Measurements from ENCODE around the gene PTGDS.

The PTGDS gene

DNA sequence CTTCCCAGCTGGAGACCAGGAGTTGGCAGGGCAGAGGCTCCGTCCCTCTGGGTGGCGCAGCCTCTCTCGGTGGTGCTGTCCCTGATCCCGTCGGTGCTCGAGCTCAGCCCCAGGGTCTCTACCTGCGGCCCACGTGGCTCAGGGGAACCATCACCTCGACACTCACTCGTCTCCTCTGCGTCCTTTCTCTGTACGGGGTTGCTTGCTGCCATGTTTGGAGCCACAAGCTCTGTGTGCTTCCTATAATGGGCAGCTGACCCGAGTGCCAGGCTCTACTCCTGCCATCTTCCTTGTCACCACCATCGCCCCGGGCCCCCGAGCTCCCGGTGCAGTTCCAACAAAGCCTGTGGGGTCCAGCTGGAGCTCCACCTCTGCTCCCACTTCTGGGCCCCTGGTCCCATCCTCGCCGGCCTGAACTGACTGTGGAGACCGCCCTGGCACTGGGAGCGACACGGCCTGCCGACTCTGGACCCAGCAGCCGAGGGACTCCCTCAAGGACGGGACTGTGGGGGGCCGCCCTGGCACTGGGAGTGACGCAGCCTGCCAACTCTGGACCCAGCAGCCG is 37.8 kb upstream of the PTGDS start:
- Histone ChIP-seq H3K18ac (ENCODE audit: low read length) (no peak overlapping the region), H3K4me1 (ENCODE audit: control insufficient read depth in 1 of 2, insufficient read depth in 2 of 2, low read length in 2 of 2) (peaks cover 8 to 10% of the 10 kb centered on the region in 2 experiments), H2BK12ac (ENCODE audit: low read length) (no peak overlapping the region), H4K8ac (ENCODE audit: low read depth, low read length) (no peak overlapping the region), H3K4me3 (ENCODE audit: low read depth, low read length) (no peak overlapping the region), H3K14ac (ENCODE audit: low read length) (no peak overlapping the region), H3K9ac (ENCODE audit: low read length) (no peak overlapping the region), H2AFZ (ENCODE audit: insufficient read depth, low read length, poor library complexity) (no peak overlapping the region), H3K79me1 (ENCODE audit: low read length) (peaks cover 11% of the 10 kb centered on the region), H3K36me3 (ENCODE audit: control insufficient read depth in 1 of 2, insufficient read depth in 2 of 2, low read length in 2 of 2) (peaks cover 49 to 51% of the 10 kb centered on the region in 2 experiments), H3K27ac (ENCODE audit: low read depth, low read length) (no peak overlapping the region), H4K91ac (ENCODE audit: low read depth, low read length) (no peak overlapping the region), H2AK5ac (ENCODE audit: low read length) (no peak overlapping the region), H3K23ac (ENCODE audit: low read length) (no peak overlapping the region), H4K12ac (ENCODE audit: low read depth, low read length) (no peak overlapping the region), H3K4me2 (ENCODE audit: low read length) (no peak overlapping the region), H3K27me3 (ENCODE audit: insufficient read depth, low read length) (no peaks in the 10 kb centered on the region), H2BK120ac (ENCODE audit: insufficient read depth, low read length, poor library complexity) (no peak overlapping the region), H3K79me2 (ENCODE audit: control insufficient read depth, insufficient read depth, low read length, poor library complexity) (peaks cover 13% of the 10 kb centered on the region), H3K4ac (ENCODE audit: low read depth, low read length) (no peak overlapping the region), H3K9me3 (ENCODE audit: insufficient read depth, low read depth, low read length) (peaks cover 4% of the 10 kb centered on the region), H2BK5ac (ENCODE audit: low read depth, low read length, poor library complexity) (no peak overlapping the region)
- DNase-seq: no peak
- WGBS (ENCODE audit: extremely low coverage, insufficient coverage, insufficient read length): no CpG with 5 or more reads among the region's 28 CpGs

DNA sequence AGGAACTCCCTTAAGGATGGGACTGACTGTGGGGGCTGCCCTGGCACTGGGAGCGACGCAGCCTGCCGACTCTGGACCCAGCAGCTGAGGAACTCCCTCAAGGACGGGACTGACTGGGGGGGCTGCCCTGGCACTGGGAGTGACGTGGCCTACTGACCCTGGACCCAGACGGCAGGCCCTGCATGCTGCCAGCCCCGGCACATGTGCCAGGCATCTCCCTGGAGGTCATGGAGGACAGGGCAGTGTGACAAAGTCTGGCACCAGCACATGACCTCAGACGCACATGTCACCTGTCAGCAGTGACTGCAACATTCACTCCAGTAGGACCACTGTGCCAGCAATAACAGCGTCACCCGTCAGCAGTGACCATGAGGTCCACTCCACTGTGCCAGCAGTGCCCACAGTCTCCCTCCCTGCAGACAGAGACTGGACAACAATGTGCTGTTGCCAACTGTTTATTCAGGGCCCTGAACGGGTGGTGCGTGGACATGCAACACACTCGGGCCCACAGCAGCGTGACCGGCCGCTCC is 37.2 kb upstream of the PTGDS start:
- Histone ChIP-seq H3K4ac (ENCODE audit: low read depth, low read length) (no peak overlapping the region), H3K79me2 (ENCODE audit: control insufficient read depth, insufficient read depth, low read length, poor library complexity) (peaks cover 13% of the 10 kb centered on the region), H2AFZ (ENCODE audit: insufficient read depth, low read length, poor library complexity) (no peak overlapping the region), H3K79me1 (ENCODE audit: low read length) (peaks cover 11% of the 10 kb centered on the region), H3K9me3 (ENCODE audit: insufficient read depth, low read depth, low read length) (peaks cover 4% of the 10 kb centered on the region), H3K18ac (ENCODE audit: low read length) (no peak overlapping the region), H3K9ac (ENCODE audit: low read length) (no peak overlapping the region), H4K8ac (ENCODE audit: low read depth, low read length) (no peak overlapping the region), H3K4me1 (ENCODE audit: control insufficient read depth in 1 of 2, insufficient read depth in 2 of 2, low read length in 2 of 2) (peaks cover 8 to 13% of the 10 kb centered on the region in 2 experiments), H2AK5ac (ENCODE audit: low read length) (no peak overlapping the region), H3K36me3 (ENCODE audit: control insufficient read depth in 1 of 2, insufficient read depth in 2 of 2, low read length in 2 of 2) (peaks cover 49 to 51% of the 10 kb centered on the region in 2 experiments), H3K23ac (ENCODE audit: low read length) (no peak overlapping the region), H3K27ac (ENCODE audit: low read depth, low read length) (no peak overlapping the region), H3K4me2 (ENCODE audit: low read length) (no peak overlapping the region), H2BK5ac (ENCODE audit: low read depth, low read length, poor library complexity) (no peak overlapping the region), H2BK12ac (ENCODE audit: low read length) (no peak overlapping the region), H4K12ac (ENCODE audit: low read depth, low read length) (no peak overlapping the region), H3K14ac (ENCODE audit: low read length) (no peak overlapping the region), H3K27me3 (ENCODE audit: insufficient read depth, low read length) (no peaks in the 10 kb centered on the region), H3K4me3 (ENCODE audit: low read depth, low read length) (no peak overlapping the region), H2BK120ac (ENCODE audit: insufficient read depth, low read length, poor library complexity) (no peak overlapping the region), H4K91ac (ENCODE audit: low read depth, low read length) (no peak overlapping the region)
- no CpG with 5 or more reads among the region's 16 CpGs for WGBS (ENCODE audit: extremely low coverage, insufficient coverage, insufficient read length)
- DNase-seq: no peak

DNA sequence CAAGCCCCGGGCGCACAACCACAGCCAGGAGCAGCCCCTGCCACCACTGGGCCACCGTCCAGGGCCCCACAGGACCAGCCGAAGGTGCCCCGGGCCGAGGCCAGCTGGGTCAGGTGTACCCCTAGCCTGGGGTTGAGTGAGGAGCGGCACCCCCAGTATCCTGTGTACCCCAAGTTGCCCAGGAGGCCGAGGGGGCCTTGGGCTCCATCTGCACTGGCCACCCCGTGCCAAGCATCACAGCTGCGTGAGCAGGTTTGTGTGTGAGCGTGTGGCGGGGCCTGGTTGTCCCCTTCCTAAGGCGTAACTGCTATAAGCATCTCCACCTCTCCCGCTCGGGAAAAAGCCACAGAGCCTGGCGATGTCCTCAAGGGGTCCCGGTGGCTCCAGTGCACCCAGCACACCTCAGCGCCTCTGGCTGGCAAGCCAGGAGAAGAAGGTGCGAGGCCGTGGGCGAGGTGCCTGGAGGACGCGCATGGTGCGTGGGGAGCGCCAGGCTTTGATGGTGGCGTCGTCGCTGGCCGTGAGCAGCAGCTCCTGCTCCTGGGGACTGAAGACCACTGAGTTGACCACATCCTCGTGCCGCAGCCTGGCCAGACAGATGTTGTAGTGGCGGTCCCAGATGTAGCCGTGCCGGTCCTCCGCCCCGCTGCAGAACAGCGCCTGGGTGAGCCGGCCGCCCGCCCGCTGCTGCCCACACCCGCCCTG is 36.6 kb upstream of the PTGDS start:
- H4K91ac ChIP-seq (ENCODE audit: low read depth, low read length): no peak overlapping the region
- peaks cover 8 to 14% of the 10 kb centered on the region in 2 experiments for H3K4me1 ChIP-seq (ENCODE audit: control insufficient read depth in 1 of 2, insufficient read depth in 2 of 2, low read length in 2 of 2)
- H4K8ac ChIP-seq (ENCODE audit: low read depth, low read length): no peak overlapping the region
- H2BK12ac ChIP-seq (ENCODE audit: low read length): no peak overlapping the region
- H3K79me1 ChIP-seq (ENCODE audit: low read length): peaks cover 11% of the 10 kb centered on the region
- H3K4me3 ChIP-seq (ENCODE audit: low read depth, low read length): peak overlapping the region; percentile 39
- no peak overlapping the region for H3K4me2 ChIP-seq (ENCODE audit: low read length)
- H2BK5ac ChIP-seq (ENCODE audit: low read depth, low read length, poor library complexity): no peak overlapping the region
- H2AK5ac ChIP-seq (ENCODE audit: low read length): no peak overlapping the region
- no peak overlapping the region for H2AFZ ChIP-seq (ENCODE audit: insufficient read depth, low read length, poor library complexity)
- H3K14ac ChIP-seq (ENCODE audit: low read length): no peak overlapping the region
- no peak overlapping the region for H4K12ac ChIP-seq (ENCODE audit: low read depth, low read length)
- H3K27ac ChIP-seq (ENCODE audit: low read depth, low read length): no peak overlapping the region
- peaks cover 49 to 51% of the 10 kb centered on the region in 2 experiments for H3K36me3 ChIP-seq (ENCODE audit: control insufficient read depth in 1 of 2, insufficient read depth in 2 of 2, low read length in 2 of 2)
- no CpG with 5 or more reads among the region's 42 CpGs for WGBS (ENCODE audit: extremely low coverage, insufficient coverage, insufficient read length)
- DNase-seq: no peak
- peaks cover 4% of the 10 kb centered on the region for H3K9me3 ChIP-seq (ENCODE audit: insufficient read depth, low read depth, low read length)
- no peak overlapping the region for H3K9ac ChIP-seq (ENCODE audit: low read length)
- H3K79me2 ChIP-seq (ENCODE audit: control insufficient read depth, insufficient read depth, low read length, poor library complexity): peaks cover 13% of the 10 kb centered on the region
- no peak overlapping the region for H3K18ac ChIP-seq (ENCODE audit: low read length)
- no peak overlapping the region for H3K4ac ChIP-seq (ENCODE audit: low read depth, low read length)
- H2BK120ac ChIP-seq (ENCODE audit: insufficient read depth, low read length, poor library complexity): no peak overlapping the region
- no peaks in the 10 kb centered on the region for H3K27me3 ChIP-seq (ENCODE audit: insufficient read depth, low read length)
- H3K23ac ChIP-seq (ENCODE audit: low read length): no peak overlapping the region

DNA sequence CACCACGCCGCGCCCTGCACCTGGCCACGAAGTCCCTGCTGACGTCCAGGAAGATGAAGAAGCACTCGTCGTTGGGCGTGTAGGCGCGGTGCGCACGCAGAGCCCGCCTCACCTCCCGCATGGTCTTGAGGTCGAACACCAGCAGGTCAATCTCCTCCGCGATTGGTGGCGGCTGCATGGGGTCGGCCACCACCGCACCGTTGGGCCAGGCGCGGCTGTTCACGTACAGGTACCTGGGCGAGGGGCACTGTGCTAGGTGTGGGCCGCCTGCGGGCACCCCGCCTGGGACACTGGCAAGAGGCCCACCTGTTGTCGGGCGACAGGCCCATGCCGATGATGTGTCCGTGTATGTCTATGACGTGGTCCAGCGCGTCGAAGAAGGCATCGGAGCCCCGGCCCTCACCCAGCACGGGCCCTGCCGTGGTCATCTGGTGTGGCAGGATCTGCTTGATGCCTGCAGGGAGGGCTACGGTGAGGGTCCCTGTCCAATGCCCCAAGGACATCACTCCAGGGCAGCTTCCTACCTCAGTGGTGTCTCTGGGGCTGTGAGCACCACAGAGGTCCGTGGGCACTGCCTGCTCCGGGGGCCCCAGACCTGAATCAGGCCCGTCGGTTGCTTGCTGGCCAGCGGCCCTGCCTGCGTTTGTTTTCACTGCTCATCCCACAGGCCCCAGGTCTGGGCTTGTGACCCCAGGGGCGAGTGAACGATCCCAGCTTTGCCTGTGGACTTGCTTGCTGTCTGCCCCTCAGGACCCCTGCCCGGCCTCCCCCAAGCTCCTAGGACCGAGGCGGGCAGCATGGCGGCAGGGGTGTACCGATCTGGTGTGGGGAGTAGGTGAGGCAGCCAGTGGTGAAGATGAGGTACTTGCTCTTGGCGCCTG is 35.8 kb upstream of the PTGDS start:
- Histone ChIP-seq H3K36me3 (ENCODE audit: control insufficient read depth in 1 of 2, insufficient read depth in 2 of 2, low read length in 2 of 2) (peaks cover 49 to 51% of the 10 kb centered on the region in 2 experiments), H3K4me1 (ENCODE audit: control insufficient read depth in 1 of 2, insufficient read depth in 2 of 2, low read length in 2 of 2) (peaks cover 8 to 14% of the 10 kb centered on the region in 2 experiments), H4K91ac (ENCODE audit: low read depth, low read length) (no peak overlapping the region), H2BK120ac (ENCODE audit: insufficient read depth, low read length, poor library complexity) (no peak overlapping the region), H3K4ac (ENCODE audit: low read depth, low read length) (no peak overlapping the region), H3K9me3 (ENCODE audit: insufficient read depth, low read depth, low read length) (peaks cover 4% of the 10 kb centered on the region), H2BK5ac (ENCODE audit: low read depth, low read length, poor library complexity) (no peak overlapping the region), H2AFZ (ENCODE audit: insufficient read depth, low read length, poor library complexity) (no peak overlapping the region), H3K79me1 (ENCODE audit: low read length) (peaks cover 11% of the 10 kb centered on the region), H3K14ac (ENCODE audit: low read length) (no peak overlapping the region), H2AK5ac (ENCODE audit: low read length) (no peak overlapping the region), H3K27me3 (ENCODE audit: insufficient read depth, low read length) (no peaks in the 10 kb centered on the region), H2BK12ac (ENCODE audit: low read length) (no peak overlapping the region), H3K9ac (ENCODE audit: low read length) (no peak overlapping the region), H4K8ac (ENCODE audit: low read depth, low read length) (no peak overlapping the region), H4K12ac (ENCODE audit: low read depth, low read length) (no peak overlapping the region), H3K18ac (ENCODE audit: low read length) (no peak overlapping the region), H3K27ac (ENCODE audit: low read depth, low read length) (no peak overlapping the region), H3K4me2 (ENCODE audit: low read length) (no peak overlapping the region), H3K79me2 (ENCODE audit: control insufficient read depth, insufficient read depth, low read length, poor library complexity) (peaks cover 13% of the 10 kb centered on the region), H3K4me3 (ENCODE audit: low read depth, low read length) (peak overlapping the region; percentile 39), H3K23ac (ENCODE audit: low read length) (no peak overlapping the region)
- DNase-seq: no peak
- WGBS (ENCODE audit: extremely low coverage, insufficient coverage, insufficient read length): no CpG with 5 or more reads among the region's 55 CpGs
